Activated T-cell treated with anti-CD3 and anti-CD28 coated beads, Interleukin-2, amount 50 U/mL, for 24 hours (primary cell): Measurements from ENCODE around the gene NRL.
"Not testable (repeated sequence)": the region's sequence is repeated elsewhere in the genome, so short reads cannot be mapped to it uniquely, and the experiment has no call there.

Experiments used
- DNase-seq: peaks from one replicate; pipeline ENCODE4 v3.0.0-alpha.2; 2020
- H3K27ac Mint-ChIP-seq: 2 replicates; pipeline ENCODE4 v1.8.0; 2020; ENCODE audit warnings: mild to moderate bottlenecking, mixed read lengths
- H3K27me3 Mint-ChIP-seq: 2 replicates; pipeline ENCODE4 v1.8.0; 2020; ENCODE audit warnings: mixed read lengths
- H3K36me3 Mint-ChIP-seq: 2 replicates; pipeline ENCODE4 v1.8.0; 2020; ENCODE audit warnings: low read depth, mixed read lengths
- H3K4me1 Mint-ChIP-seq: 2 replicates; pipeline ENCODE4 v1.8.0; 2020; ENCODE audit warnings: low read depth, mixed read lengths
- H3K4me3 Mint-ChIP-seq: 2 replicates; pipeline ENCODE4 v1.8.0; 2020; ENCODE audit warnings: mild to moderate bottlenecking, moderate library complexity, mixed read lengths
- H3K9me3 Mint-ChIP-seq: 2 replicates; pipeline ENCODE4 v1.8.0; 2020; ENCODE audit warnings: mixed read lengths

The NRL gene

DNA sequence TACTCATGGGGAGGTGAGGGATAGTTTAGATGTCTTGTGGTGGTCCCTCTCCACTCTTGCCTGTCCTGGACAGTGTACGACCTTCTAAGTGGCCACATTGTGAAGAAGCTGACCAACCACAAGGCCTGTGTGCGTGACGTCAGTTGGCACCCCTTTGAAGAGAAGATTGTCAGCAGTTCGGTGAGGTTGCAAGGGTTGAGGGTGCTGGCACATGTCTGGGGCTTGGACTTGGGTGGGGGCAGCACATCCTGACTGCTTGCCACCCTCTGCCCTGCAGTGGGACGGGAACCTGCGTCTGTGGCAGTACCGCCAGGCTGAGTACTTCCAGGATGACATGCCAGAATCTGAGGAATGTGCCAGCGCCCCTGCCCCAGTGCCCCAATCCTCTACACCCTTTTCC is 8.1 kb upstream of the NRL start:
- no peak overlapping the region for H3K27ac Mint-ChIP-seq
- no peak for DNase-seq
- peaks cover 1% of the 10 kb centered on the region for H3K4me1 Mint-ChIP-seq
- no peaks in the 10 kb centered on the region for H3K27me3 Mint-ChIP-seq
- peaks cover 65% of the 10 kb centered on the region for H3K36me3 Mint-ChIP-seq
- no peaks in the 10 kb centered on the region for H3K9me3 Mint-ChIP-seq
- no peak overlapping the region for H3K4me3 Mint-ChIP-seq

DNA sequence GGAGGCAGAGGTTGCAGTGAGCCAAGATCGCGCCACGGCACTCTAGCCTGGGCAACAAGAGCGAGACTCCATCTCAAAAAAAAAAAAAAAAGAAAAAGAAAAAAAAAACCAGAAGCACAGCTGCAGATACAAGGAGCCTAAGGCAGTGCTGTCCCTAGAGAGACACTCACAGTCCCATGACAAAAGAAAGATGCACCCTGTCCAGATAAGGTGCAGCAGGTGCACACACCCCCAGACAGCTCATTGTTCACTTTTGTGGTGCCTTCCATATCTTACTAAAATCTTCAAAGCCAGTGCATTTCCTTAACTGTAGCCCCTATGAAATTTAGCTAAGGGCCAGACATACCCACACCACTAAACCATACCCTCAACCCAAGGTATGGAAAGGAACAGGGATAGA is 7.7 kb upstream of the NRL start:
- H3K27ac Mint-ChIP-seq: peak overlapping the region; percentile 37
- no peaks in the 10 kb centered on the region for H3K4me1 Mint-ChIP-seq
- DNase-seq: no peak
- H3K36me3 Mint-ChIP-seq: peaks cover 69% of the 10 kb centered on the region
- H3K9me3 Mint-ChIP-seq: no peaks in the 10 kb centered on the region
- H3K4me3 Mint-ChIP-seq: no peak overlapping the region
- no peaks in the 10 kb centered on the region for H3K27me3 Mint-ChIP-seq

GRCh38 chr14:24121210-24121609 is 6.5 kb upstream of the NRL start:
- no peak for DNase-seq
- peaks cover 10% of the 10 kb centered on the region for H3K4me1 Mint-ChIP-seq

DNA sequence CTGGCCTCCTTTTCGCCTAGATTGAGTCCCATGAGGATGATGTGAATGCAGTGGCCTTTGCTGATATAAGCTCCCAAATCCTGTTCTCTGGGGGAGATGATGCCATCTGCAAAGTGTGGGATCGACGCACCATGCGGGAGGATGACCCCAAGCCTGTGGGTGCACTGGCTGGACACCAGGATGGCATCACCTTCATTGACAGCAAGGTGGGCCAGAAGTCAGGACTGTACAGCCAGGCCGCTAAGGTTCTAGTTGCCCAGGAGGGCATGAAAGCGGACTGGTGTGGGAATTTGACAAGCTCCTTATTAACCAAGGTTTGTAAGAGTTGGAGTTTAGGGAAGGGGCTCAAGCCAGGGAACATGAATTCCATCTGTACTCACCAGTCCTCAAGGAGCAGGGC is 4.9 kb upstream of the NRL start:
- Mint-ChIP-seq H3K36me3 (peaks cover 89% of the 10 kb centered on the region), H3K9me3 (no peaks in the 10 kb centered on the region), H3K27ac (no peak overlapping the region), H3K27me3 (no peaks in the 10 kb centered on the region), H3K4me3 (no peak overlapping the region), H3K4me1 (peaks cover 24% of the 10 kb centered on the region)
- DNase-seq: no peak

More at GRCh38 chr14:24121210-24121609, 6.5 kb upstream of the NRL start:
- Mint-ChIP-seq H3K27ac (no peak overlapping the region), H3K4me3 (no peak overlapping the region), H3K27me3 (no peaks in the 10 kb centered on the region), H3K36me3 (peaks cover 80% of the 10 kb centered on the region), H3K9me3 (no peaks in the 10 kb centered on the region)

DNA sequence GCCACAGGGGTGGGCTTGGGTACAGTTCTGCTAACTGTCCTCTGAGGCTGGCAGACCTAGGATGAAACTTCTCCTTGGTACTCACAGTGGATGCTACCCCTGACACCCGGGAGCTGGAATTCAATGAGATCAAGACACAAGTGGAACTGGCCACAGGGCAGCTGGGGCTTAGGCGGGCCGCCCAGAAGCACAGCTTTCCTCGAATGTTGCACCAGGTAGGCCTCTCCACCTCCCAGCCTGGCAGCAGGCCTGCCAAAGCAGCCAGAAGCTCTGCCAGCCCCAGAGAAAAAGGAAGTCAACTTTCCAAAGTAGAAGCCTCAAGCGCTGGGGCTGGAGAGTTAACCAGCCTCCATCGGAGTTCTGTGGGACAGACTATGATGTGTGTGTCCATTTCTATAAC is 2.4 kb upstream of the NRL start:
- Mint-ChIP-seq H3K27me3 (no peaks in the 10 kb centered on the region), H3K4me1 (peaks cover 24% of the 10 kb centered on the region), H3K27ac (no peak overlapping the region), H3K36me3 (peaks cover 78% of the 10 kb centered on the region), H3K9me3 (no peaks in the 10 kb centered on the region), H3K4me3 (no peak overlapping the region)
- no peak for DNase-seq

- Mint-ChIP-seq H3K36me3 (peaks cover 69% of the 10 kb centered on the region), H3K4me1 (peaks cover 24% of the 10 kb centered on the region), H3K9me3 (no peaks in the 10 kb centered on the region), H3K27ac (peak overlapping the region; percentile 99), H3K4me3 (peak overlapping the region; percentile 90), H3K27me3 (no peaks in the 10 kb centered on the region)
- no peak for DNase-seq
These were observed 1.5 kb upstream of the NRL start for GRCh38 chr14:24116128-24116814.

DNA sequence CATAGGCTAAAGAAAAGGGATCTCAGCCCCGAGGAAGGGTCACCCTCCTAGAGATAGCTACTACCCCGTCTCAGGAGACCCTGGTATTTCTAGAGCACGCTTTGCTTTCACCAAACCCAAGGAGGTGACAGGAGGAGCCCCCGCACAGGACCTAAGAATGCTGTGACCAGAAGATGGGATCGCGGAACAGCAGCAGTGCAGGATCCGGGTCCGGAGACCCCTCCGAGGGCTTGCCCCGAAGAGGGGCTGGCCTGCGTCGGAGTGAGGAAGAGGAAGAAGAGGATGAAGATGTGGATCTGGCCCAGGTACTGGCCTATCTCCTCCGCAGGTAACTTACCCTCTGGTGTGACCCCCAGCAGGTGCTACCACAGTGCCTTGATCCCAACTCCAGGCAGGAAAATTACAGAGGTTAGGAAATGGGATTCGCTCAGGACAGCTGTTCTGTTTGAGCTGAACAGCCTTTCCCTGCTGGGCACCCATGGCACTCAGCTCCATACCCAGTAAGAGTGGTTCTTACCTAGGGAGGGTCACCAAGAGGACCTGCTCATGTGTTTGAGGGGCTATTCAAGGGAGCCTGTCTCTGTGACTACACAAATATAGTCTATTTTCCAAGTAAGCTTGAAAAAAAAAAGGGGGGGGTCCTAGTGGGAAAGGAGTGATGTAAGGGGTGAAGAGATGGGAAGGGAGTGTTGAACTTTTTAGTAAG is 826 bp upstream of the NRL start:
- DNase-seq: no peak
- Mint-ChIP-seq H3K36me3 (peaks cover 62% of the 10 kb centered on the region), H3K4me3 (peak overlapping the region; percentile 90), H3K27me3 (no peaks in the 10 kb centered on the region), H3K27ac (peak overlapping the region; percentile 99), H3K4me1 (peaks cover 25% of the 10 kb centered on the region), H3K9me3 (no peaks in the 10 kb centered on the region)

GRCh38 chr14:24113801-24114531 is 783 bp downstream of the NRL start:
- H3K27ac Mint-ChIP-seq: peak overlapping the region; percentile 99
- peak; percentile 85 for DNase-seq
- peaks cover 50% of the 10 kb centered on the region for H3K36me3 Mint-ChIP-seq
- H3K9me3 Mint-ChIP-seq: no peaks in the 10 kb centered on the region
- peak overlapping the region; percentile 90 for H3K4me3 Mint-ChIP-seq
- peaks cover 33% of the 10 kb centered on the region for H3K4me1 Mint-ChIP-seq
- H3K27me3 Mint-ChIP-seq: no peaks in the 10 kb centered on the region

DNA sequence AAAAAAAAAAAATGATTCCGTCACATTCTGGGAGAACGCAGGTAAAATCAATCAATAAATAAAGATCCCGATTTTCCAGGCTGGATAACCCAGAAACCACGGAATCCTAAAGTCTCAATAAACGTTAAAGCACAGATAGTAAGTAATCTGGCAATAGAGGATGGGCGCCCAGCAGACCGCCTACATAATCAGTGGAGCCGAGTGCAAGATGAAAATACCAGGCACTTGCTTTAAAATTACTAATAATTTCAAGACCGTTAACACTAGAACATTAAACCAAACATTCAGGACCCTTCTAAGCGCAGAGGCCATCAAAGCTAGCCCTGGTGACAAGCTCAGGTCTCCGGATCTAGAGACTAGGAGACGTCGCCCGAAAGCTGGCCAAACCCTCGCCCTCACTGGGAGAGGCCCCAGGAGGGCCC is 1.4 kb downstream of the NRL start:
- no peaks in the 10 kb centered on the region for H3K9me3 Mint-ChIP-seq
- no peak for DNase-seq
- peaks cover 39% of the 10 kb centered on the region for H3K4me1 Mint-ChIP-seq
- H3K36me3 Mint-ChIP-seq: peaks cover 44% of the 10 kb centered on the region
- peak overlapping the region; percentile 90 for H3K4me3 Mint-ChIP-seq
- no peaks in the 10 kb centered on the region for H3K27me3 Mint-ChIP-seq
- H3K27ac Mint-ChIP-seq: peak overlapping the region; percentile 99

- DNase-seq: no peak
- peaks cover 30% of the 10 kb centered on the region for H3K4me1 Mint-ChIP-seq
- H3K4me3 Mint-ChIP-seq: no peak overlapping the region
- H3K27me3 Mint-ChIP-seq: no peaks in the 10 kb centered on the region
- H3K27ac Mint-ChIP-seq: no peak overlapping the region
- peaks cover 17% of the 10 kb centered on the region for H3K36me3 Mint-ChIP-seq
- no peaks in the 10 kb centered on the region for H3K9me3 Mint-ChIP-seq
These were observed 4.2 kb downstream of the NRL start for GRCh38 chr14:24110523-24110922.

DNA sequence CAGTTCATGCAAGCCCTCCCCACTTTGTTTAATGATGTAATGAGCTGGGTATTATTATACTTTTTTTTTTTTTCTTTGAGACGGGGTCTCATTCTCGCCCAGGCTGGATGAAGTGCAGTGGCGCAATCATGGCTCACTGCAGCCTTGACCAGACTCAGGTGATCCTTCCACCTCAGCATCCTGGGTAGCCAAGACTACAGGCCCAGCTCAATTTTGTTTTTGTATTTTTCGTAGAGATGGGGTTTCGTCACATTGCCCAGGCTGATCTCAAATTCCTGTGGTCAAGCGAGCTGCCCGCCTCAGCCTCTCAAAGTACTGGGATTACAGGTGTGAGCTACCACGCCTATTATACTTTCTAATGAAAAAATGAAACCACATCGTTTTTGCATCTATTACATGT is 4.7 kb downstream of the NRL start:
- Mint-ChIP-seq H3K4me3 (no peak overlapping the region), H3K27ac (no peak overlapping the region), H3K36me3 (peaks cover 15% of the 10 kb centered on the region), H3K9me3 (no peaks in the 10 kb centered on the region), H3K4me1 (peaks cover 25% of the 10 kb centered on the region), H3K27me3 (no peaks in the 10 kb centered on the region)
- DNase-seq: no peak

DNA sequence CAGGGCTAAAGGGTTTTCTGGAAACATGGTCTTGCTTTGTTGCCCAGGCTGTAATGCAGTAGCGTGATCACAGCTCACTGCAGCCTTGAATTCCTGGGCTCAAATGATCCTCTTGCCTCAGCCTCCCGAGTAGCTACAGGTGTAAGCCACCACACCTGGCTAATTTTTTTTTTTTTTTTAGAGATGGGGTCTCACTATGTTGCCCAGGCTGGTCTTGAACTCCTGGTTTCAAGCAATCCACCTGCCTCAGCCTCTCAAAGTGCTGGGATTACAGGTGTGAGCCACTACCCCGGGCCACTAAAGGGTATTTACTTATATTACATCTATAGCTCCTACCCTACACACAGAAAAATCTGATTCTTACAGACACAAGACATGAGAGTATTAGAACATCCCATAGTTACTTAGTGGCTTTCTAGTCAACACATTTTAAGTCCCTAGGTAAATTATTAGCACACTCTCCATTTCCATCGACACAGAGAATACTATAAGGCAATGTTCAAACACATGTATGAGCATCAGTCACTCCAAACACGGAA is 6.3 kb downstream of the NRL start:
- DNase-seq: no peak
- Mint-ChIP-seq H3K4me1 (peaks cover 23% of the 10 kb centered on the region), H3K27me3 (no peaks in the 10 kb centered on the region), H3K9me3 (no peaks in the 10 kb centered on the region), H3K36me3 (peaks cover 19% of the 10 kb centered on the region), H3K4me3 (peak overlapping the region; percentile 52), H3K27ac (peak overlapping the region; percentile 95)

DNA sequence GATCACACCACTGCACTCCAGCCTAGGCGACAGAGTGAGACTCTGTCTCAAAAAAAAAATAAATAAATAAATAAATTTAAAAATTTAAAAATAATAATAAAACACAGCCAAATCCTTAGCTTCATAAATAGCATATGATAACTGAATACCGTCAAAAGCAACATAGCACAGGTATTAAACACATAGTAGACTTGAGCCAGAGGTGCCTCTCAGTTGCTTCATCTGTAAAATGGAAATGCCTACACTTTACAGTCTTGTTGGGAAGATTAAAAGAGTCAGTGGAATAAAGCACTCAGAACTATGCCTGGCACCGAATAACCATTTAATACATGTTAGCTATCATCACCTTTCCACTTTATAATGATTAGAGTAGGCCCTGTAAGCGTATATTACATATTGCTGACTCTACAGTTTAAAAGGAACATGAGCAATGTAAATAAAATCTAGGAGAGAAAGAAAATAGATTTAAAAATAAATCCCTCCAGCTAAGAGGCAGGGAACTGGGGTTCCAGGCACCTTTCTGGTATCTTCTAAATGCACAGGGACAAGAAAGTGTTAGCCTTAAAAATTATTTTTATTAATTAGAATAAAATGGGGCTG is 8.0 kb downstream of the NRL start:
- Mint-ChIP-seq H3K27me3 (no peaks in the 10 kb centered on the region), H3K9me3 (no peaks in the 10 kb centered on the region), H3K4me3 (no peak overlapping the region), H3K27ac (no peak overlapping the region), H3K4me1 (peaks cover 23% of the 10 kb centered on the region), H3K36me3 (peaks cover 32% of the 10 kb centered on the region)
- no peak for DNase-seq

- Mint-ChIP-seq H3K27ac (peak overlapping the region; percentile 71), H3K4me1 (peaks cover 23% of the 10 kb centered on the region), H3K36me3 (peaks cover 42% of the 10 kb centered on the region)
- not testable (repeated sequence) for H3K4me3 Mint-ChIP-seq, DNase-seq, H3K9me3 Mint-ChIP-seq, H3K27me3 Mint-ChIP-seq
These were observed 9.0 kb downstream of the NRL start for GRCh38 chr14:24105609-24106239.
